Glomerular visceral epithelial cell (primary cell): ENCODE measurements around the gene CLDN16.

Experiments
- DNase-seq: peaks from one replicate; pipeline ENCODE4 v3.0.0-alpha.2; 2016; ENCODE audit errors: extremely low spot score

The CLDN16 gene

DNA sequence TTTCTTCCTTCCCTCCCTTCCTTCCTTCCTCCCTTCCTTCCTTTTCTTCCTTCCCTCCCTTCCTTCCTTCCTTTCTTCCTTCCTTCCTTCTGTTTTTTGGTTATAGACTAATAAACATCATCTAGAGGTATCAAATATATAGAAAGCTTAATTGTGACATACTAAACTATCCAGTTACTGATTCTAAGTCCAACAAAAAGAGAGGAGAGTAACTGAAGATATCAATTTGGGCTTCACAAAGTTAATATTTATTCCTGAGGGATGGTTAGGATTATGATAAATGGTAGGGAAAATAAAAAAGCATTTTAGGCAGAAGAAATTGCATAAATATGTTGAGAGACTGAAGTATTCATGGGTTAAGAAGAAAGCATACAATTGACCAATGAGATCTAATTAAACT is 7.8 kb upstream of the CLDN16 start:
- no peak for DNase-seq

DNA sequence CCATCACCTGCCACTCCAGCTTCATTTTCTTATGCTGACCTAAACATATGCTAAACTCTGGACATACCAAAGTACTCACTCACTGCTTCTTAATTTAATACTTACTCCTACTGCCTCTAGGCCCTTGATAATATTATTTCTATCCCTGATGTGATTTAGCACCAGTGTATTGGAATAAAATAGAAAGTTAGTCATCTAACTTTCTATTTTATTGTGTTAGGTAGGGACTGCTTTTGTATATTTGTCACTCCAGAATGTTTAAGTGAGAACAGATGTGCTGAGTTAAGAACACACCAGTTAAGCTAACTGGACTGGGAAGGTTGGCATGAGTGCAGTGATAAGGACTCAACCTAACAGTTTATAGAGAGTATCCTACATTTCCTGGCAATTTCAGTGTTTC is 6.5 kb upstream of the CLDN16 start:
- DNase-seq: no peak

DNA sequence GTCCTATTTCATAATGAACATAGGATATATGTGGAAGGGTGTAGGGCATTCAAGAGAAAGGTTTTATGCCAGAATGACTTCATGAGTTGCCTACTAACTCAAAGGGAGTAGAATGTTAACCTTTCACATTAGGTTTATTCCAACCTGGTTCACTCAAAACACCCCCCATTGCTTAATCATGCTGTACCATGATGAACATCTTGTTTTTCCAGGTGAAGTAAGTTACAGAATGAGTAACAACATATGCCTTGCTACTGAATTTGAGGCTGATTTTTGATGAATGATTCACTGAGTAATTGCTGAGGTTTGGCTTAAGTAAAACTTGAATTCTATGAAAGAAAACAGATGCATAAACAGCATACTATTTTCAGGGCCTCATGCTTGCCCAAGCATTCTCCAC is 5.9 kb upstream of the CLDN16 start:
- peak; percentile 62 for DNase-seq

DNA sequence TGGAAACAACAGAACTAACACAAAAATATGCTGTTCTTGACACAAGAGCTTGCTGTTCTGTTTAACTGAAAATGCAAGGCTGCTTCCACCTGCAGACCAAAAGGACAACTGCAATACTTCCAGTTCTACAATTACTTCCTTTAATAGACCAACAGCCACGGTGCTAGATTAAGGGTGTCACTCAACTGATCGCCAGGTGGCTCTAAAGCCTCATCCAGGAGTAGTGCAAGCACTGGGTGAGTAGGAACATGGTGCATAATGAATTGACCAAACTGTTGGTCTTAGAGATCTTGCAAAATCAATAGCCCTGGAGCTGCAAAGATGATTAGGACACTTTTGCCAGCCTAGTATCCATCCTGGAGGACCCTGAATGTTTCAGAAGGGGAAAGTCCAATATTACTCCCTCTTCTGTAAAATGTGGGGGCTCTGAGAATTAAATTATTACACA is 3.6 kb upstream of the CLDN16 start:
- DNase-seq: peak; percentile 78

DNA sequence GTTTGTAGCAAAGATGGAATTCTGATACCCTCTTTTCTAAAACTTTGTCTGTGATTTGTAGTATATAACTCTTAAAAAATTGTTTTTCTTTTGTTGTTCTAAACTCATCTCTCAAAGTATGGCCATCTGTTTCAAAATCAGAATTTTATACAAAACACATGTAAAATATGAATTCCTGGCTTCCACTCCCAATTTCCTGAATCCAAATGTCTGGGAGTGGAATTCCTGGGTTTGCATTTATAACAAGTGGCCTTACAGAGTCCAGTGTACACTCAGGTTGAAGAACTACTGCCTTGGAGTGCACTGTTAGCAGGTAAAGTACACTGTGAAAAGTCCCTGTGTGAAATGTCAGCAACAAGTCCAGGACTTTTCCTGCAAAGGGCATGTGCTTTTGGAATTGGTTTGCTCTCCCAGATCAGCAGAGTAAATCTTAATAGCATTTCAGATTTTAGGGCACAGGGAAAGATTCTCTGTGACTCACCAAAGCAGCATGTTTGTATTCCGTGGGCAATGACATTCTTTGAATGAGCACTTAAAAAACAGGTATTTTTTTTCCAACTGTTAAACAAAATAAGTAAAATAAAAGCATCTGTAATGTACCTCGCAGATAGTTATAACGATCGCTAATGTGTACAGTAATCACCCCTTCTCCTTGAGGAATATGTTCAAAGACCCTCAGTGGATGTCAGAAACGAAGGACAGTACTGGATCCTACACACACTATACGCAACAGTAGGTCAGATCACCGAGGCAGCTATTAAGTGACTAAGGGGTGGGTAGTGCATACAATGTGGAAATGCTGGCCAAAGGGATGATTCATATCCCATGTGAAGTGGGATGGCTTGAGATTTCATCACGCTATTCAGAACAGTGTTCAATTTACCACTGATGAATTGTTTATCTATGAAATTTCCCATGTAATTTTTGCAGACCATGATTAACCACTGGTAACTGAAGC is 2.0 kb upstream of the CLDN16 start:
- peak; percentile 84 for DNase-seq

DNA sequence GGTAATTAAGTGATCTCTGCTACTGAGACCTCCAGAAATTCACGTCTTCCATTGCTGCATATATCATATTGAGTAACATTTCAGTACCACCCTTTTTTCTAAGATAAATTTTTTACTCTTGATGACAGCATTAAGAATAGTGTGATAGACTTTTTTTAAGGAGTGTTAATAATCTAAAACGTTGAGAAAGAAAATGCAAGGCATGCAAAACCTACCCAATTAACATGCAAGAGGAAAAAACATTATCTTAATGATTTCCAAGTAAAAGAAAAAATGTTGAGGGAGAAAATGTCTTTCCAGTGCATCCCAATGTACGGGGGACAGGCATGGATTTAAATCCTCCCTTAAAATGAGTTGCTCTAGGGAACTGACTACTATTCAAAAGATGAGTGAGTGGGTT is 740 bp downstream of the CLDN16 start:
- no peak for DNase-seq

DNA sequence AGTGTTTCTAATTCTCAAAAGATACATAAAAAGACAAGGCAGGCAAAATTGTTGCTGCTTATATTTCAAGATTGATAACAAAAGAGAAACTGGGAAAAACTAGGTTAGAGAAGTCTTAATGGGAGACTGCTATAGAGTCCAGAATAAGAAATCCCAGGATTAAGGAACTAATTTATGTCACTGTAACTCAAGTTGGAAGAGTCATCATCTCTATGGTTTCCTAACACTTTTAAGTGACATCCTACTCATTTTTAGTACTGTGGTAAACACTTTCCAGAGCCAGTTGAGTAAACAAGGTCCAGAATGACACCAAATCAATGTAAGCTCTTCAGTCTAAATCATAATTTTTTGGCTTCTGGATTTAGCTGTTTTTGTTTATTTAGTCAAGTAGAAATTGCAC is 8.0 kb downstream of the CLDN16 start:
- no peak for DNase-seq

DNA sequence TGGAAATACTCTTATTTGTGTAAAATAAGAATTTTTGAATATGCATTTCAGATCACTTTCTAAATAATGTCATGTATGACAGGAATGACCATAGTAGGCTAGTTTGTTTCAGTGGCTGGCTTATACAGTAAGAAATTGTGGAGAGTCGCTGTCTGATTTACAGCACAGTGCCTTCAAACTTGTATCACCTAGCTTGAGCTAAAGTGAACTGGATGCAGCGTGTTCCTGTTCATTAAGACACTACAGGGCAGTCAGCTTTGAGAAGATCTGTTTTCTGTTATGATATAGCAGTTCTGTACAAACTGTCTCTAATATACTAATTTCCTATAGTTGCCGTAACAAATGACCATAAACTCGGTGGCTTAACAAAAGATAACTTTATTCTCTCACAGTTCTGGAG is 9.9 kb downstream of the CLDN16 start:
- no peak for DNase-seq

DNA sequence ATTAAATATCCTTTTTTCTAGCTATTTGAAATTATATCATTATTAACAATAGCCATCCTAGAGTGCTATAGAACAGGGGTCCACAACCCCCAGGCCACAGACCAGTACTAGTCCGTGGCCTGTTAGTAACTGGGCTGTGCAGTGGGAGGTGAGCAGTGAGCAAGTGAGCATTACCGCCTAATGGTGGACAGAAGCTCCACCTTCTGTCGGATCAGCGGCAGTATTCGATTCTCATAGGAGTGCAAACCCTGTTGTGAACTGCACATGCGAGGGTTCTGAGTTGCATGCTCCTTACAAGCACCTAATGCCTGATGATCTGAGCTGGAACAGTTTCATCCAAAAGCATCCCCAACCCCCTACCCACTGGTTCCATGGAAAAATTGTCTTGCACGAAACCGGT is 11.7 kb downstream of the CLDN16 start:
- no peak for DNase-seq

DNA sequence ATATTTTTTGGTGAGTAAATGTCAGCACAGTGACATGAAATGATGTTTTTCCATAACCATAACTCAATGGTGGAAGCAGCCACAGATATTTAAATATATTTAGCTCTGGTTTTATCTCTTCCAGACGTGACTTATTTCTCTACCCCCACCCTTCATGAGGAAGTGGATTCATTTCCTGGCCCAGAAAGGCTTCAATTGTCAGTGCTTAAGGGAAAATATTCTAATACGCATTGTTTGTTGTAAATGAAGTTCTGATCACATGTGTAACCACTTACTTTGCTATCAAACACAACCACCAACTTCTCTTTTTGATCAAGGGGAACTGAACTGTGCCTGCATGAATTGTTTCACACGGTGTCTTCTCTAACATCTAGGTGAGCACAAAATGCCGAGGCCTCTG is 14.0 kb downstream of the CLDN16 start:
- DNase-seq: no peak

DNA sequence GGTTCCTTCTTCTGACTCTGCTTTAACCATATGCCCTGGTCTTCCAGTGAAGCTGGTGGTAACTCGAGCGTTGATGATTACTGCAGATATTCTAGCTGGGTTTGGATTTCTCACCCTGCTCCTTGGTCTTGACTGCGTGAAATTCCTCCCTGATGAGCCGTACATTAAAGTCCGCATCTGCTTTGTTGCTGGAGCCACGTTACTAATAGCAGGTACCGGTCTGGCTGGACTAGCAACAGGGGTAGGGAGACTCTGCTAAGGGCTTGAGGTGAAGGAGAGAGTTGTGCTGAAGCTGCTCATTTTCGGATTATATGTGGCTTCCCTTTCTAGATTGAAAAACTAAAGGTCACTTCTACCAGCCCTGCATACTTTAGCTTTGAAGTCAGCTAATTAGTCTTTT is 16.8 kb downstream of the CLDN16 start:
- DNase-seq: no peak

DNA sequence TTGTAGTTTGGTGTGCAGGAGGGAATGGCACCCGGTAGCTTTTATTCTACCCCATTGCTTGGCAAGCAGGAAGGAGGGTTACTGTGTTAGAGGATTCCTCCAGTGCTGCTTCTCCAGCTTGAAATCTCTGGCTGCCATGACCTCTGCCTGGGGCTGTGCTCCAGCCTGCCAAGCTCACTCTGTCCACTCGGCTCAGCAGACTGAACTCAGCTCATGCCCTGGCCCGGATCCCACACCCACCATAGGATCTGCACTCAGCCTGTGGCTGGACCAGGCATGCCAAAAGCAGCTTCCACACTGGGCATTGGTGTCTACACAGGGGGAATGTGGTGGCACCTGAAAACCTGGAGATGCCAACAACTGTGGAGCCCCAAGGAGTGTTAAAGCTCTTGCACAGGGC is 26.3 kb downstream of the CLDN16 start:
- DNase-seq: no peak

DNA sequence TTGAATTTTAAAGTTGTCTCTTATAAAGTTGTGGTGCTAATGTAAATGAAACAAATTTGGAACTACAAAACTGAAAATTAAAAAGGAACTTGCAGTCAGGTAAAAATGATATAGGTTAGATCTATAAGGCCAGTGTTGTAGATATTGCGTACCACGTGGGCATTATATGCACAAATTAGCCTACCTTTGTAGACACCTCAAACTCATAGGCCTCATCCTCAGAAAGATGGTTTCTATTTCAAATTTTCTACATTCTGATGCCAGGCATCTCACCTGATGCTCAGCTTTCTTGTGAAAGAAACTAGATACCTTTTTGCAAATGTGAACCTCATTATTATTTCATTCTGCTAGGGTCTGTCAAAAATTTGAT is 36.1 kb downstream of the CLDN16 start:
- DNase-seq: no peak

DNA sequence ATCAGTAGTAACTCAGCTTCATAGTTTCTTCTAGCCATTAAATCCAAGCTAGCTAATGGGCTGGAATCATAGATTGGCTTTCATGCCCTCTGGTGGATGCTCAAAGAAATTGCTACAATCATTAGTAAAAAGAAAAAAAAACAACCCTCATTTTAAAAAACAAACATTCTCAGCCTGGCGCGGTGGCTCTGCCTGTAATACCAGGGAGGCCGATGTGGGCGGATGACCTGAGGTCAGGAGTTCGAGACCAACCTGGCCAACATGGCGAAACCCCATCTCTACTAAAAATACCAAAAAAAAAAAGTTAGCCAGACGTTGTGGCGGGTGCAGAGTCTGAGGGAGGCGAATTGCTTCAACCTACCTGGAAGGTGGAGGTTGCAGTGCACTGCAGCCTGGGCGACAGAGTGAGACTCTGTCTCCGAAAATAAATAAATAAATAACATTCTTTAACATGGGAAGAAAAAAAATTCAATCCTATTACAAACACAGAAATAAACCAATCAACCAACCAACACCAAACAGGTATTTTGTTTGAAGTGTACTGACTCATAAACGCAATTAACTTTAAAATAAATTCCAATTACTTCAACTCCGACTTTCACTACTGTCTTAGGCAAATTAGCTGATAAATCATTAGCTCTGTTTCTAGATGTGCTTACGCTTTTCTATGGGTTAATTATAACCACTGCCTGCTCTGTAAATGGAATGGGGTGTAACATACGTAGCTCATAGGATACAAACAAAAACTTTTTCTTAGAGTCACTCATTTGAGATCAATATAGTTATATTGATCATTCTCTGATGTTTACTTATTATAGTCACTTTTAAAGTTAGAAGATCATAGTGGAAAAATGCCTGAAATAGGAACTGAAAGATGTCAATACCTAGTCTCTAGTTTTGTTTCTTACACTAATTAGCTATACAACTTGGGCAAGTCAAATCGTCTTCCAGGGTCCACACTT is 36.8 kb downstream of the CLDN16 start:
- DNase-seq: peak; percentile 56

DNA sequence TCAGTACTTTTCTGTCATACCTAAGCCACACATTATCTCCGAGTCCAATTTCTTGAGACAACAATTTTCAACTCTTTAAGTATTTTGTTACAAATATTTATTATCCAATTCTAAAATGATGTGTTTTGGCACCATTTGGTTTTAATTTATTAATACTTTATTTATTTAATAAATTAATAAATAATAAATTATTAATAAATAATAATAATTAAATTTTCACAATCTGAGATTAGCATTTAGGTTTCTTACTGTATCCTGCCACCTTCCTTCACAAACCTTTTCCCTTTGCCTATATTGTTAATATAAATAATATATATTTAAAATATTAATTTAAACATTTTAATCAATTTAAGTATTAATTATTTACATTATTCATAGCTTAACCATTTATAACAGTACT is 37.9 kb downstream of the CLDN16 start:
- DNase-seq: no peak

DNA sequence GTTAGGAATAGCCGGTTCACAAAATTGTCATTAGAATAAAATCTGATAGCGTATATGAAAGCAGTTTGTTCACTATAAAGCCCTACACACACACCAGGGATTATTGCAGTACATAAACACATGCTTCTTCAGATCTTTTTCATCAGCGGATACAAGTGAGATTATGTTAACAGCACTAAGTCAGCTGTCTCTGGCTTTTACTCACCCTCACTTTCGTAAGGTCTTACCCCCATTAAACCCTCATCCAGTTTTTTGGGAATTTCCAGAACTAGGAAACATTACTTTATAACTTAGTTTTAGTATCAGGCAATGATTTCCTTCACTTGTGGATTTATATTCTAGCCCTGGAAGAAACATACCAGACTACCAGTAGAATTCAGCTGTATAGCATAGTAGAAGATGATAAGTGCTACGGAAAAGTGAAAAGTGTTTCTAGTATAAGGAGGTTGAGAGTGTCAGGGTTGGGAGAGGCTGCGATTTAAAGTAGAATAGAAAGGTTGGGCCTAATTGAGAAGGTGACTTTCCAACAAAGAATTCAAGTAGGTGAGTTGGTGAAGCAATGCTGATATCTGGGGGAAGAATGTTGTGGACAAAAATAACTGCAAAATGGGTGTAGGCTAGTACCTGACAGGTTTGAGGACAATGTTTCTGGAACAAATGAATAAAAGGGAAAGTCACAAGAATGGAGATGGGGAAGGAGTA is 39.0 kb downstream of the CLDN16 start:
- no peak for DNase-seq

DNA sequence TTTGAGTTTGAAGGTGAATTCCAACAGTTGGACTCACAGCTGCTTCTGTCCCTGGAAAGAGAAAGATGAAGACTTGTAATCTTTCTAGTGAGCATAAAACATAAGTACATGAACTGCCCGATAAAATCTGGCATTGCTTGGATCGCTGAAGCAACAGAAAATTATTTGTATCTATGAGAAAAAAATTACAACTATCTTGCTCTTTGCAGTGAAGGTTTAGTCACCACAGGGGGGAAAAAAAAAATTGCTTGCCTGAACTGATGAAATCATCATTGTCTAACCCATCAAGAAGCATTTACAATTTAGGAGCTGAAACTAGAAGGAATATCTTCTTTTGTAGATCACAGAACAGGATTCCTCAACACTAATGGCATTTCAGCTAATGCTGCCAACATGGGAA is 41.7 kb downstream of the CLDN16 start:
- no peak for DNase-seq

DNA sequence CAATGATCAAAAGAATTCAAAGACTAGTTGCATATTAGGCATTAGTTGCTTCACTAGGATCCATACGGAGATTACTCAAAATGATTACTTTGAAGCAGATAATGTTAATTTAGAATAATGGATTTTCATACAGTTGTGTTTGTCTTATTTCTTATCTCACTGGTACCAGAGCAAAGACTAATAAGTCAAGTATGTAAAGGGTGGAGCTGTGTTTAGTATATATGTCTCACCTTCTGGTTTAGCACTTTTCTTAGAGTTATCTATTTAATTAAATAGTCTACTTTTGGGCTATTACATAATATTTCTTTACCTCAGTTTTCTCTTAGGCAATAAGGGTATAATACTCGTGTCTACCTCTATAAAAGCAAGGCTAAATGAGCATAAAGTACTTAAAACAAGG is 42.9 kb downstream of the CLDN16 start:
- DNase-seq: no peak

DNA sequence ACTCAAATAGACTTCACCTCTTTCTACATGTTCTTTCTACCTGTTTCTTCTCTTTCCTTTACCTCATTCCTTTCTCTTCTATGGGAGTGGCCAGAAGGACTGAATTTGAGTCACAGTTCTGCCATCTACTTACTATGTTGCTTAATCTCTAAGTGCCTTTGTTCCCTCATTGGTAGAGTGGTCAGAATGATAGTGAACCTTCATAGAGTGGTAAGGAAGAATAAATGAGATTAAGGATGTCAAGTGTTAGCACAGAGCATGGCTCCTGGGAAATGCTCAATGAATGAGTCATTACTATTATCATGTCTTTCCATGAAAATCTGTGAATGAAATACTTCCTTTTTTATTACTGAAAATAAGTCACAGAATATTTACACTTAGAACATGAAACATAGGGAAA is 44.3 kb downstream of the CLDN16 start:
- peak; percentile 17 for DNase-seq

DNA sequence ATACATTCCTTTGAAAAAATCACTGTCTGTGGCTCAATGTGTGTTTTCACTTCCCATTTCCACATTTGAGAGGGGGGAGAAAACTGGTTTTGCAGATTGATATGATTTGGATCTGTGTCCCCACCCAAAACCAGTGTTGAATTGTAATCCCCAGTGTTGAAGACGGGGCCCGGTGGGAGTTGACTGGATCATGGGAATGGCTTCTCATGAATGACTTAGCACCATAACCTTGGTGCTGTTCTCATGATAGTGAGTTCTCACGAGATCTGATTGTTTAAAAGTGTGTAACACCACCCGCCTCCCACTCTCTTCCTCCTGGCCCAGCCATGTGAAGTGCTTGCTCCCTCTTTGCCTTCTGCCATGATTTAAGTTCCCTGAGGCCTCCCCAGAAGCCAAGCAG is 45.7 kb downstream of the CLDN16 start:
- no peak for DNase-seq

DNA sequence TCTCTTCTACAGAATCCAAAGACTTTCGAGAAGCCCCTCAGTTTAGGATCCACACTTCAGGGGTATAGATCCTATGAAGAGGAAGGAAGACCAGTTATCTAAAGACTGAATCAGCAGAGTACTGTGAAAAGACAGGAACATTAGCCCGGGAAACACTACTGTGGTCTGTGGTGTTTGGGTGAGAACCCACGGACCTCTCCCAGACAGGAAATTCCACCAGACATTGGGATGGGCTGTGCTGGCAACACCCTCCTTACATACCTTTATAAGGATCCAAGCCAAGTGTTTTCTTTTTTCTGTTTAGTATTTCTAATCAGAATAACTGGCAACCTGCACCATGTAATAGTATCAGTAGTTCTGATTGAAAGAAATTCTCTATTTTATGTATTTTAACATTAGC is 47.7 kb downstream of the CLDN16 start:
- DNase-seq: peak; percentile 57

DNA sequence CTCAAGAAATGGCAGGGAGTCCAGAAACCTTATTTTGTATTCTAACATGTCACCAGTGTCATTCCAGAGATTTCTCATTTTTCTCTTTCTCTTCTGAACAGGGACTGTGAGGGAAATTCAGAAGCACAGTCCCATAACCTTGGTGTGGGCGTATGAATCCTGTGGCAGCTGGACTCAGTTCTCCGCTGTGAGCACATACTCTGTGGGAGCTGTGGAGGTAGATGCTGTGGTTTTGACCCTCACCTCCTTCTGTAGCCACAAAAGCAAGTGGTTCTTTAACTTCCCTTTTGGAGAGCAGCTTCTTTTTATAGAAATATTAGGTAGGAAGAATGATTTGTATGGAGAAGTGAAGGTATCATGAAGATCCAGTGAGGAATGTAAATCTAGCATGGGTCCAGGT is 48.4 kb downstream of the CLDN16 start:
- DNase-seq: no peak
